IMR-90 (cell line): ENCODE results near the gene PLSCR3.
"Not testable (repeated sequence)": the region's sequence is repeated elsewhere in the genome, so short reads cannot be mapped to it uniquely, and the experiment has no call there.

ENCODE experiments used
- MAFK ChIP-seq: IDR thresholded peaks from 2 replicates; pipeline ENCODE4 v1.6.1; 2012; ENCODE audit warnings: low read depth, low read length, improper control_type of control experiment
- MAZ ChIP-seq: IDR thresholded peaks from 2 replicates; pipeline ENCODE4 v1.6.1; 2012; ENCODE audit warnings: low read depth, mild to moderate bottlenecking, low read length, improper control_type of control experiment, moderate library complexity, borderline replicate concordance
- MXI1 ChIP-seq: IDR thresholded peaks from 2 replicates; pipeline ENCODE4 v1.6.1; 2012; ENCODE audit warnings: low read depth, mild to moderate bottlenecking, low read length, moderate library complexity, borderline replicate concordance
- POLR2A ChIP-seq: IDR thresholded peaks from 2 replicates; pipeline ENCODE4 v1.6.1; 2012; ENCODE audit warnings: mild to moderate bottlenecking, low read depth, low read length
- RFX5 ChIP-seq: IDR thresholded peaks from 2 replicates; pipeline ENCODE4 v1.8.0; 2012; ENCODE audit warnings: low read depth, mild to moderate bottlenecking, low read length, moderate library complexity
- TF ChIP-seq, protein P1 (sequence below): conservative IDR thresholded peaks from 2 replicates; pipeline ENCODE4 v1.5.1; 2012; ENCODE audit warnings: mild to moderate bottlenecking, low read depth, low read length, improper control_type of control experiment
- TF ChIP-seq, protein P2 (sequence below): fragments of 150-350 bp; IDR thresholded peaks from 2 replicates; pipeline ENCODE4 v1.6.1; 2017; ENCODE audit warnings: mild to moderate bottlenecking, antibody characterized with exemption, low read length, low read depth
- TF ChIP-seq, protein P3 (sequence below): fragments of 150-350 bp; IDR thresholded peaks from 2 replicates; pipeline ENCODE4 v1.6.1; 2016; ENCODE audit warnings: low read depth, mild to moderate bottlenecking, low read length, moderate library complexity, borderline replicate concordance

DNA sequence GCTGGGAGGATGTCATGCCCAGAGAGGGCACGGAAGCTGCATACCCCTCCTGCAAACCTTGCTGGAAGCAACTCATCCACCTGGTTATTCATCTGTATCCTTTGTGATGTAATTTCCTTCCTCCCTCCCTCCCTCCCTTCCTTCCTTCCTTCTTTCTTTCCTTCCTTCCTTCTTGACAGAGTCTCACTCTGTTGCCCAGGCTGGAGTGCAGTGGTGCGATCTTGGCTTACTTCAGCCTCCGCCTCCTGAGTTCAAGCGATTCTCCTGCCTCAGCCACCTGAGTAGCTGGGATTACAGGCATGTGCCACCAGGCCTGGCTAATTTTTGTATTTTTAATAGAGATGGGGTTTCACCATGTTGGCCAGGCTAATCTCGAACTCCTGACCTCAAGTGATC lies 25.7 kb downstream of the PLSCR3 start:
- TF ChIP-seq, protein P1, sequence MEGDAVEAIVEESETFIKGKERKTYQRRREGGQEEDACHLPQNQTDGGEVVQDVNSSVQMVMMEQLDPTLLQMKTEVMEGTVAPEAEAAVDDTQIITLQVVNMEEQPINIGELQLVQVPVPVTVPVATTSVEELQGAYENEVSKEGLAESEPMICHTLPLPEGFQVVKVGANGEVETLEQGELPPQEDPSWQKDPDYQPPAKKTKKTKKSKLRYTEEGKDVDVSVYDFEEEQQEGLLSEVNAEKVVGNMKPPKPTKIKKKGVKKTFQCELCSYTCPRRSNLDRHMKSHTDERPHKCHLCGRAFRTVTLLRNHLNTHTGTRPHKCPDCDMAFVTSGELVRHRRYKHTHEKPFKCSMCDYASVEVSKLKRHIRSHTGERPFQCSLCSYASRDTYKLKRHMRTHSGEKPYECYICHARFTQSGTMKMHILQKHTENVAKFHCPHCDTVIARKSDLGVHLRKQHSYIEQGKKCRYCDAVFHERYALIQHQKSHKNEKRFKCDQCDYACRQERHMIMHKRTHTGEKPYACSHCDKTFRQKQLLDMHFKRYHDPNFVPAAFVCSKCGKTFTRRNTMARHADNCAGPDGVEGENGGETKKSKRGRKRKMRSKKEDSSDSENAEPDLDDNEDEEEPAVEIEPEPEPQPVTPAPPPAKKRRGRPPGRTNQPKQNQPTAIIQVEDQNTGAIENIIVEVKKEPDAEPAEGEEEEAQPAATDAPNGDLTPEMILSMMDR = not testable (repeated sequence)
- not testable (repeated sequence) for TF ChIP-seq RFX5, MAZ, MXI1, MAFK, POLR2A
- TF ChIP-seq, protein P2, sequence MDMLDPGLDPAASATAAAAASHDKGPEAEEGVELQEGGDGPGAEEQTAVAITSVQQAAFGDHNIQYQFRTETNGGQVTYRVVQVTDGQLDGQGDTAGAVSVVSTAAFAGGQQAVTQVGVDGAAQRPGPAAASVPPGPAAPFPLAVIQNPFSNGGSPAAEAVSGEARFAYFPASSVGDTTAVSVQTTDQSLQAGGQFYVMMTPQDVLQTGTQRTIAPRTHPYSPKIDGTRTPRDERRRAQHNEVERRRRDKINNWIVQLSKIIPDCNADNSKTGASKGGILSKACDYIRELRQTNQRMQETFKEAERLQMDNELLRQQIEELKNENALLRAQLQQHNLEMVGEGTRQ = not testable (repeated sequence)
- TF ChIP-seq, protein P3, sequence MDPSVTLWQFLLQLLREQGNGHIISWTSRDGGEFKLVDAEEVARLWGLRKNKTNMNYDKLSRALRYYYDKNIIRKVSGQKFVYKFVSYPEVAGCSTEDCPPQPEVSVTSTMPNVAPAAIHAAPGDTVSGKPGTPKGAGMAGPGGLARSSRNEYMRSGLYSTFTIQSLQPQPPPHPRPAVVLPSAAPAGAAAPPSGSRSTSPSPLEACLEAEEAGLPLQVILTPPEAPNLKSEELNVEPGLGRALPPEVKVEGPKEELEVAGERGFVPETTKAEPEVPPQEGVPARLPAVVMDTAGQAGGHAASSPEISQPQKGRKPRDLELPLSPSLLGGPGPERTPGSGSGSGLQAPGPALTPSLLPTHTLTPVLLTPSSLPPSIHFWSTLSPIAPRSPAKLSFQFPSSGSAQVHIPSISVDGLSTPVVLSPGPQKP = not testable (repeated sequence)
